Measurements from ENCODE around the gene CFAP54. TPM values are rescaled to one million over a fixed set of nuclear protein-coding genes. Genes with fewer than 3 reads are reported as not detected.

Gene CFAP54
- total RNA-seq, 3 donors from 2014 or later: 0.43 to 1.9 (median 0.82) TPM

- Histone ChIP-seq H3K36me3 (ENCODE audit: low read depth) (no peaks in the 10 kb centered on the region), H3K4me1 (ENCODE audit: low read depth) (no peaks in the 10 kb centered on the region), H3K9me3 (peaks cover 3% of the 10 kb centered on the region), H3K4me3 (no peak overlapping the region)
- intact Hi-C loops (cut with DNase I, micrococcal nuclease): no loop called here
- DNase-seq: no peak
- no peak for TF ChIP-seq CTCF (IDR thresholded peaks at IDR 0.05)
- ATAC-seq: no peak
Observed at GRCh38 chr12:96471368-96472050, 17.9 kb upstream of the CFAP54 start.

GRCh38 chr12:96472384-96472783 is 17.0 kb upstream of the CFAP54 start:
- DNase-seq: no peak
- H3K36me3 ChIP-seq (ENCODE audit: low read depth): no peaks in the 10 kb centered on the region
- intact Hi-C loops (cut with DNase I, micrococcal nuclease): no loop called here
- H3K9me3 ChIP-seq: peaks cover 3% of the 10 kb centered on the region
- no peaks in the 10 kb centered on the region for H3K4me1 ChIP-seq (ENCODE audit: low read depth)
- no peak for ATAC-seq
- no peak for TF ChIP-seq CTCF (IDR thresholded peaks at IDR 0.05)
- no peak overlapping the region for H3K4me3 ChIP-seq

- intact Hi-C loops (cut with DNase I, micrococcal nuclease): no loop called here
- ATAC-seq (no peak), DNase-seq (no peak)
- H3K9me3 ChIP-seq: peaks cover 3% of the 10 kb centered on the region
- H3K4me1 ChIP-seq (ENCODE audit: low read depth): no peaks in the 10 kb centered on the region
- no peak for TF ChIP-seq CTCF (IDR thresholded peaks at IDR 0.05)
- H3K36me3 ChIP-seq (ENCODE audit: low read depth): no peaks in the 10 kb centered on the region
- H3K4me3 ChIP-seq: no peak overlapping the region
Observed at GRCh38 chr12:96473394-96474093, 15.8 kb upstream of the CFAP54 start.

- ATAC-seq: no peak
- intact Hi-C loops (cut with DNase I, micrococcal nuclease): no loop called here
- Histone ChIP-seq H3K9me3 (peaks cover 3% of the 10 kb centered on the region), H3K4me1 (ENCODE audit: low read depth) (no peaks in the 10 kb centered on the region), H3K4me3 (no peak overlapping the region), H3K36me3 (ENCODE audit: low read depth) (no peaks in the 10 kb centered on the region)
- no peak for DNase-seq
- TF ChIP-seq CTCF (IDR thresholded peaks at IDR 0.05): no peak
Observed at GRCh38 chr12:96474206-96474605, 15.2 kb upstream of the CFAP54 start.

- Histone ChIP-seq H3K4me3 (no peak overlapping the region), H3K36me3 (ENCODE audit: low read depth) (no peaks in the 10 kb centered on the region), H3K4me1 (ENCODE audit: low read depth) (no peaks in the 10 kb centered on the region), H3K9me3 (no peaks in the 10 kb centered on the region)
- no peak for TF ChIP-seq CTCF (IDR thresholded peaks at IDR 0.05)
- ATAC-seq (no peak), DNase-seq (no peak)
- intact Hi-C loops (cut with DNase I, micrococcal nuclease): no loop called here
Observed at GRCh38 chr12:96478011-96478410, 11.4 kb upstream of the CFAP54 start.

All from mucosa of descending colon (tissue), 3 donors.